Endometrial microvascular endothelial cells (primary cell): ENCODE measurements around the gene NUDCD2. TPM values are rescaled to one million over a fixed set of nuclear protein-coding genes. Genes with fewer than 3 reads are reported as not detected.
"Not testable (repeated sequence)": the region's sequence is repeated elsewhere in the genome, so short reads cannot be mapped to it uniquely, and the experiment has no call there.

ENCODE experiments used
- in situ Hi-C: cut with HindIII; loops from 2 replicates; pipeline ENCODE4 v1.10.0; 2017; ENCODE audit warnings: low sequenced_read_pairs, low pct_unique_long_range_greater_than_20kb; ENCODE audit errors: inconsistent ontology term
- total RNA-seq: library from RNA; depleted of rRNA; stranded (reverse); fragments of >200 nt; gene quantifications from one replicate; pipeline ENCODE4 v1.2.3, GENCODE V29; 2015; ENCODE audit errors: inconsistent ontology term

NUDCD2 gene
- total RNA-seq, 1 donor from 2014 or later = 14.3 TPM

GRCh38 chr5:163475411-163475810, 15.5 kb upstream of the NUDCD2 start:
- in situ Hi-C loops = no loop called here

GRCh38 chr5:163473635-163474243, 13.8 kb upstream of the NUDCD2 start:
- in situ Hi-C loops = no loop called here

- in situ Hi-C loops = no loop called here
Observed at GRCh38 chr5:163467682-163468081, 7.8 kb upstream of the NUDCD2 start.

- in situ Hi-C loops = no loop called here
Observed at GRCh38 chr5:163463063-163463435, 3.1 kb upstream of the NUDCD2 start.

GRCh38 chr5:163460562-163461171, 765 bp upstream of the NUDCD2 start, which contains the start of gene HMMR:
TSS of gene HMMR (plus strand) at chr5:163460632. CDS start at chr5:163460693, 61 bp downstream.
- in situ Hi-C loops = no loop called here

GRCh38 chr5:163459462-163459818, 462 bp downstream of the NUDCD2 start:
- in situ Hi-C loops = no loop called here

- in situ Hi-C loops = no loop called here
Observed at GRCh38 chr5:163458778-163459385, 1.0 kb downstream of the NUDCD2 start.

GRCh38 chr5:163456840-163457239, 3.1 kb downstream of the NUDCD2 start:
- in situ Hi-C loops = no loop called here

GRCh38 chr5:163456029-163456589, 3.8 kb downstream of the NUDCD2 start:
- in situ Hi-C loops = no loop called here

- in situ Hi-C loops = not testable (repeated sequence)
Observed at GRCh38 chr5:163455406-163455805, 4.5 kb downstream of the NUDCD2 start.

GRCh38 chr5:163453705-163454104, 6.2 kb downstream of the NUDCD2 start:
- in situ Hi-C loops = no loop called here

- in situ Hi-C loops = no loop called here
Observed at GRCh38 chr5:163451489-163451888, 8.4 kb downstream of the NUDCD2 start.

GRCh38 chr5:163448491-163448890, 11.4 kb downstream of the NUDCD2 start:
- in situ Hi-C loops = no loop called here

GRCh38 chr5:163447875-163448274, 12.0 kb downstream of the NUDCD2 start:
- in situ Hi-C loops = no loop called here

GRCh38 chr5:163447191-163447590, 12.7 kb downstream of the NUDCD2 start:
- in situ Hi-C loops = no loop called here

- in situ Hi-C loops = no loop called here
Observed at GRCh38 chr5:163445345-163445744, 14.6 kb downstream of the NUDCD2 start.

GRCh38 chr5:163444526-163444925, 15.4 kb downstream of the NUDCD2 start:
- in situ Hi-C loops = no loop called here

GRCh38 chr5:163440954-163441353, 18.9 kb downstream of the NUDCD2 start:
- in situ Hi-C loops = no loop called here

GRCh38 chr5:163439092-163439425, 20.8 kb downstream of the NUDCD2 start:
- in situ Hi-C loops = no loop called here
